ENCODE data around the gene CFAP54. TPM values are rescaled to one million over a fixed set of nuclear protein-coding genes. Genes with fewer than 3 reads are reported as not detected.

CFAP54 gene
- total RNA-seq, 6 donors from 2014 or later = 0.66 to 48.8 (median 7.4) TPM

DNA sequence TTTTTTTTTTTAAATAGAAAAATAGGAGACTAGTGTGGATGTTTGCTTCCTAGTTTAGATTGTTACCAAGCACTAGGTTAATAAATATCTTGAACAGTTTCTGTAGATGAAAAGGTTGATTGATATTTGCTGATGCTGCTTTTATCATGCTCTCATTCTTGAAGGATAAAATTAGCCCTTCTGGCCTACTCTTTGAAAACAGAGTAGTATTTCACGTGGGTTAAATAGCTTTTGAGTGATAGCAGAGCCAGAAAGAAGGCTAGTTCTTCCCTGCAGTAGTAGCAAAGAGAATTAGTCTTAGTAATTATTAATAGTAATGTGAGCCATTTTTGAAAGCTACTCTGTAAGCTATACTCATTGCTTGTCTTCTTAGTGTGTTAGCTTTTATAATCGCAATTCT, 422.9 kb downstream of the CFAP54 start:
- 75 to 82% methylated on average over 2 of the region's 2 CpGs for WGBS, 2 donors
- no peak for TF ChIP-seq CTCF (IDR thresholded peaks at IDR 0.05)
- TF ChIP-seq EP300 (IDR thresholded peaks at IDR 0.05) = no peak
- TF ChIP-seq POLR2A (IDR thresholded peaks at IDR 0.05) = no peak
- TF ChIP-seq POLR2AphosphoS5 (IDR thresholded peaks at IDR 0.05) = no peak
- Histone ChIP-seq H3K27me3 (no peaks in the 10 kb centered on the region), H3K4me1 (peaks cover 7 to 12% (median 9%) of the 10 kb centered on the region in 4 donors), H3K27ac (no peak overlapping the region), H3K9me3 (no peaks in the 10 kb centered on the region), H3K4me3 (no peak overlapping the region), H3K36me3 (peaks cover 0 to 4% (median 0%) of the 10 kb centered on the region in 4 donors)
- DNase-seq = no peak
- no peak for ATAC-seq (ENCODE audit: low FRiP score in 2 of 2)

DNA sequence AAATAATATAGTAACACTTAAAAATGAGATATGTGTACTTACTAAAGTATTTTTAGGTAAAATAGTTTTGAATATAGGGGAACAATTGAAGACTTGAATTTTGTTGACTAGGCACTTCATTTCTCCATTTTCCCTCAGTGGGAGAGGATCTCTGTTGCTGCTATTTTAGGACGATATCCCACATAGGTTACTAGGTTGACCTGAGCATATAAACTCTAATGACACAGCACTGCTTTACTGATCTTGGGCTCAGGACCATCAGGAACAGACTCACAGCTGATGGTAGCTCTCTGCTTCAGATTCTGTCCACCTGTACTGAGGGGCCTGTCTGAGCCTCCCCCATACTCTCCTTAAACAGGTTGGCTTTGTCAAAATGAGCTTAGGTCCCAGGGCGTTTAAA, 423.6 kb downstream of the CFAP54 start:
- TF ChIP-seq POLR2AphosphoS5 (IDR thresholded peaks at IDR 0.05) (no peak), POLR2A (IDR thresholded peaks at IDR 0.05) (no peak), EP300 (IDR thresholded peaks at IDR 0.05) (no peak), CTCF (IDR thresholded peaks at IDR 0.05) (no peak)
- Histone ChIP-seq H3K36me3 (peaks cover 0 to 4% (median 0%) of the 10 kb centered on the region in 4 donors), H3K9me3 (no peaks in the 10 kb centered on the region), H3K27ac (no peak overlapping the region), H3K4me1 (peaks cover 5 to 9% (median 7%) of the 10 kb centered on the region in 4 donors), H3K4me3 (no peak overlapping the region), H3K27me3 (no peaks in the 10 kb centered on the region)
- DNase-seq = no peak
- no peak for ATAC-seq (ENCODE audit: low FRiP score in 2 of 2)
- 90 to 98% methylated on average over 2 of the region's 2 CpGs for WGBS, 2 donors

DNA sequence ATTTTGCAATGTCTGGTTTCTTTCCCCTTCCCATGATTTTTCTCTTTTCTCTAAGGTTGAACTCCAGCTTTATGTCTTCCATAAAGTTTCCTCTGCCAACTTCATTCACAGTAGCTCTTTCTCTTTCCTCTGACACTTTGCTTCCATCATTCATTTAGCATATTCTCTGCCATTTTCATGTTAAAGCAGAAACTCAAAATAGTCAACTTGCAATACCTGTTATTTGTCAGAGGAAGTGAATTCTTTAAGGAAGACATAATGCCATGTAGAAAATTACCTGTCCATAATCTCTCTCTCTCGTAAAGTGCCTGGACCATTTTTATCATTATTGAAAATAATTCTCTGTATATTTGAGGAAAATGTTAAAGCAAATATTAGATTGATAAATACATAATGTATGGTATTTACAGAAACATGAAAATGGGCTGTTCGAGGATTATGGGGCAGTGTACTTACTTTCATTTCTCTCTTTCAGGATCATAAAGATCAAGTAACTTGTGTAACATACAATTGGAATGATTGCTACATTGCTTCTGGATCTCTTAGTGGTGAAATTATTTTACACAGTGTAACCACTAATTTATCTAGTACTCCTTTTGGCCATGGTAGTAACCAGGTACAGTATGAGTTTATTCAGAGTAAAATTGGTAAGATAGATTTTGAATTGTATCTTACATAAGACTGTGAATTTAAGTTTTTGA, 430.3 kb downstream of the CFAP54 start:
- no peaks in the 10 kb centered on the region for H3K9me3 ChIP-seq
- H3K27ac ChIP-seq = no peak overlapping the region
- H3K36me3 ChIP-seq = peaks cover 0 to 11% (median 2%) of the 10 kb centered on the region in 4 donors
- DNase-seq = no peak
- H3K4me1 ChIP-seq = no peaks in the 10 kb centered on the region
- ATAC-seq (ENCODE audit: low FRiP score in 2 of 2) = no peak
- no peak for TF ChIP-seq POLR2A (IDR thresholded peaks at IDR 0.05)
- 86 to 91% methylated on average over 2 of the region's 2 CpGs for WGBS, 2 donors
- H3K4me3 ChIP-seq = no peak overlapping the region
- no peaks in the 10 kb centered on the region for H3K27me3 ChIP-seq

Other genes with a start within 250 kb of the CFAP54 start
- 10 to 100 TPM; 31.5 to 71.8 (median 42.5) TPM for gene CDK17, start 89.1 kb upstream of the CFAP54 start, total RNA-seq

Data from upper lobe of left lung (tissue), 6 donors.